ENCODE measurements around the gene DMRT1.

DMRT1 gene

DNA sequence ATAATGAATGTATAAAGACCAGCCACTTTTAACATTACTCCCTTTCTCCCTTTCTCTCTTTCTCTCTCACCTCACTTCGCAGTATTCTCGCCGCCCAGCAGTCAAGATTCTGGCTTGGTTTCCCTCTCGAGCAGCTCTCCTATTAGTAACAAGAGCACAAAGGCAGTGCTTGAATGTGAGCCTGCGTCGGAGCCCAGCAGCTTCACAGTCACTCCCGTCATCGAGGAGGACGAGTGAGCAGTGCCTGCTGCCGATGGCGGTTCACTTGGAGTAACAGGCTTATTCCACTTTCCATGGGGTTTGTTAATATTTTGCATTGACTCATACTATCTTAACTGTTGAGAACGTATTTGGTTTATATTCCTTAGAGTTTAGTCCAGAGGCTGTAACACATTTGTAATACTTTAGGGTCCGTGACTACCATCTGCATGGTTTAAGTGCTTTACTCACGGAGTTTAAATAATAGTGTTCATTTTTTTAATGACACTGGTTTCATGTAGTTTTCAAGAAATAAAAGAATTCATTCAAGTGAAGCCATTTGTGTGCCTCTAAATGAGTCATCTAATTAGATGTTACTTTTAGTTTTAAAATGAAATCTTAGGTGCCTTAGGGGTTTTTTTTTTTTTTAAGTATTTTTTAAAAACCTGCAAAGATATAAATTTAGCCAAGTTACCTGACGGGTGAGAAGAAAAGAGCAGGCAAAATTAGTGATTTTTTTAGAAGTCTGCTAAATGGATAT is 126.6 kb downstream of the DMRT1 start:
- no peak for TF ChIP-seq GATA3 (IDR thresholded peaks at IDR 0.05; ENCODE audit: low read depth, low read length)

GRCh38 chr9:969310-970150 is 128.0 kb downstream of the DMRT1 start:
- TF ChIP-seq GATA3 (IDR thresholded peaks at IDR 0.05; ENCODE audit: low read depth, low read length) (no peak), GATA2 (IDR thresholded peaks at IDR 0.05; ENCODE audit: low read depth, low read length) (no peak)

- no peak for TF ChIP-seq GATA3 (IDR thresholded peaks at IDR 0.05; ENCODE audit: low read depth, low read length)
- TF ChIP-seq GATA2 (IDR thresholded peaks at IDR 0.05; ENCODE audit: low read depth, low read length), result no peak
These were observed 128.9 kb downstream of the DMRT1 start for GRCh38 chr9:970151-970996.

GRCh38 chr9:971901-972500 is 130.5 kb downstream of the DMRT1 start:
- no peak for TF ChIP-seq GATA2 (IDR thresholded peaks at IDR 0.05; ENCODE audit: low read depth, low read length)
- no peak for TF ChIP-seq GATA3 (IDR thresholded peaks at IDR 0.05; ENCODE audit: low read depth, low read length)

DNA sequence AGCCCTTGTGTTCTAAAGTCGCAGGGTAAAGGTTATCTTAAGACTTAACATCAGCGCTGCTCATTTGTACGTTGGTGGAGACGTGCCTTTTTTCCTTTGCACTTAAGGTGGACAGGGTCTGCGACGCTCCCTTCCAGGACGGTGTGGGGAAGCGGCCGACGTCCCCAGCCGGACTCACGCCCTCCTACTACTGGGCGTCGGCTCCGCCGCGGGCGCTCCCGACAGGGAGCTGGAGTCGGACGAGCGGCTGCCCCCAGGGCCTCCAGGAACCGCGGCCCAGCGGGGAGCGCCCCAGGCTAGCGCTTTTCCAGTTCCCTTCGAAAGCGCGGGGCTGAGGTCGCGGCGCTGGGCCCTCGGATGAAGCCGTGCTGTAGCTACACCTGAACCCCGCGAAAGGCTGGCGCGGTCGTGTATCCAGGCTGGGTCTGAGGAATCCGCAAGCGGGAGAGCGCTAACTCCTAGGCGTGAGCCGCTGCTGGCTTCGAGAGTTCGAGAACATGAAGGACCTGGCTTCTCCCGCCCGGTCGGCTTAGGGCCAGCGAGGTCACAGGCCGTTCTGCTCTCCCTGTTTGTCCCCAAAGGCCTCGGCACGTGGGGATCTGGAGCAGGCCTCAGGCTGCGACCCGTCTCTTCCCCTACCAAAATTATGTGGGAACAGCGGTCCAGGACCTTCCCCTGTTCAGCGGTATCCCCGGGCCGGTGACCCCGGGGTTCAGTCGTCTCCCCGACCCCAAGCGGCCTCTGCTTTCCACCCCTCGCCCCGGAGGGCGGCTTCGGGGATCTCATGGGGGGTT is 131.2 kb downstream of the DMRT1 start:
- TF ChIP-seq GATA2 (IDR thresholded peaks at IDR 0.05; ENCODE audit: low read depth, low read length), result no peak
- TF ChIP-seq GATA3 (IDR thresholded peaks at IDR 0.05; ENCODE audit: low read depth, low read length), result no peak

DNA sequence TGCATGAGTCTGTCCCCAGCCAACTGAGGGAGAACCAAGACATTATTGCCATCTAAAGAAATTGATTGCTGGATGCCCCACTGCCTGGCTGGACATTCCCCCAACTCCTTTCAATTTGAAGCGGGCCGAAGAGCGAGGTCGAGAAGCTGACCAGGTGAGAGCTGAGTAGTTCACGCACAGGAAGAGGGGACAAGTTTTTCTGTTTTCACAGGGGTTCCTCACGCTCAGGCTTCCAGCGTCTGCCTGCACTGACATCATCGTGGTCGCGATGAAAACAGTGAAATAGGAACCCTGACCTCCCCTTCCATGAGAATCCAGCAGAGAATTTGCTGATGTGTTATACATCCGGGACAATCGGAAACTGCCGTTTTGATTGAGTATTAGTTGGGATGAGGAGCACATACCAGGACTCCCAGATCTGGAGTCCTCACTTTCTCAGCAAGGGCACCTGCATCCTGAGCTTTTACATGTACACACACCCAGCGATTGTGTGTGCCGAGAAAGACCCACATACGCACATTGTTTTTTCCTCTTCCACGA is 131.9 kb downstream of the DMRT1 start:
- TF ChIP-seq GATA2 (IDR thresholded peaks at IDR 0.05; ENCODE audit: low read depth, low read length) (no peak), GATA3 (IDR thresholded peaks at IDR 0.05; ENCODE audit: low read depth, low read length) (no peak)

DNA sequence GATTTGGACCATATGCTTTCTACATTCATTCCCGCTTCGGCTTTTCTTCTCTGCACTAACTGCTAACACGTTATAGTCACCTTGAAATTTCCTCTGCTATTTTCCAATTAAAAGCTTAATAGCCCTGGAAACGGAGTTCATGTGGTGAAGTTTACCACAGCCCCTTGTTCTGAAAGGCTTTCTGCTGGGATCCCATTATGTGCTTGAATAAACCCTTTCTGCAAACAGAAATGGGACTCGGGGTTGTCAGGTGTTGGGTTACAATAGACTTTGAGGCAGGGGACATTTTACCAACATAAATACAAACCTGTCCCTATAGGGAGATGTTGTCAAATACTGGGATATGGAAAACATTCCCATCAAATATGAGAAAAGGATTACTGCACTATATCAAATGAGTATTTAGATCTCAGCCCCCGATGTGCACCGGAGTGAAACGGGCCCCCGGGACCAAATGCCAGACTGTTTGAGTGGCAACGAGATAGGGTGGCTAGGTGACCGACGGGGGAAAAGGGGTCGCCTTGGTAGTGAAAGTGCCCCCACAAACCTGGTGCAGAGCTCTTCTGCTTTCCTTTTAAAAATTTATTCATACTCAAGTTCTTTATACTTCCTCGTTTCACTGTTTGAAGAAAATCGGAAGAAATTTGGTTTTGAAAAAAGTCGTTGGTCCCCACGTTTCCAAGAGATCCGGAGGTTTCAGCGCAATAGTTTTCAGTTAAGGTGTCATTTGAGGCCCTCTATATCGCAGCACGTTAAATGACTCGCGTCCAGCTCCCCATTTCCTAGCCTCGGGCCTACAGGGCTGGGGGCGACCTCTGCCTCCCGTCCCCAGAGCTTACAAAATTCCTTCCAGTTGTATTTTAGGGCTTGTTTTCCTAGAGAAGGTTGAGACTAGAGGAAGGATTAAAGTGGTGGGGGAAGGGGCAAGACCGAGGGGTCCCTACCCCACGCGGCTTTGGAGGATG is 132.8 kb downstream of the DMRT1 start:
- TF ChIP-seq GATA3 (IDR thresholded peaks at IDR 0.05; ENCODE audit: low read depth, low read length), result no peak
- TF ChIP-seq GATA2 (IDR thresholded peaks at IDR 0.05; ENCODE audit: low read depth, low read length), result no peak

GRCh38 chr9:974996-975739 is 133.7 kb downstream of the DMRT1 start:
- TF ChIP-seq GATA2 (IDR thresholded peaks at IDR 0.05; ENCODE audit: low read depth, low read length) (no peak), GATA3 (IDR thresholded peaks at IDR 0.05; ENCODE audit: low read depth, low read length) (no peak)

DNA sequence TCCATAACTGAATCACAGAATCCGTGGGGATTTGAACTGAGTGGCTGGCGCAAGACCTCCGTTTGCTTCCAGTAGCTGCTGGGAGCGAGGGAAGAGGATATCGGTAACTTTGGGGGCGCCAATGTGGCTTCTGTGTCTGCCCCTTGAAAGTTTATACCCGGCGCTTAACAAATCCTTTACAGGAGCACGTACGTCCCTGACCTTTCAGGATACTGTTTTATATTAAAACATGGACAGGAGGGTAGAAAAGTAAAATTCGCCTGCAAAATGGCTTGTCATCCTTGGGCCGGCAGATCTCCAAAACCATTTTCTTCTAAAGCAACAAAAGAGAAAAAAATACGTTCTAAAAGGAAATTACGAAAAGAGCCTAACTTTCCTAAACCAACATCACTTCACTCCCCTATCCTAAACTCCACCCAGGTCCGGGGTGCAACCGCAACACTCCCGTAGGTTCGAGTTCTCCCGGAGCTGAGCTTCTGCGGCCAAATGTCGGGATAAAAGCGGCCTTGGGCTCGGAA is 134.3 kb downstream of the DMRT1 start:
- TF ChIP-seq GATA3 (IDR thresholded peaks at IDR 0.05; ENCODE audit: low read depth, low read length) (no peak), GATA2 (IDR thresholded peaks at IDR 0.05; ENCODE audit: low read depth, low read length) (no peak)

DNA sequence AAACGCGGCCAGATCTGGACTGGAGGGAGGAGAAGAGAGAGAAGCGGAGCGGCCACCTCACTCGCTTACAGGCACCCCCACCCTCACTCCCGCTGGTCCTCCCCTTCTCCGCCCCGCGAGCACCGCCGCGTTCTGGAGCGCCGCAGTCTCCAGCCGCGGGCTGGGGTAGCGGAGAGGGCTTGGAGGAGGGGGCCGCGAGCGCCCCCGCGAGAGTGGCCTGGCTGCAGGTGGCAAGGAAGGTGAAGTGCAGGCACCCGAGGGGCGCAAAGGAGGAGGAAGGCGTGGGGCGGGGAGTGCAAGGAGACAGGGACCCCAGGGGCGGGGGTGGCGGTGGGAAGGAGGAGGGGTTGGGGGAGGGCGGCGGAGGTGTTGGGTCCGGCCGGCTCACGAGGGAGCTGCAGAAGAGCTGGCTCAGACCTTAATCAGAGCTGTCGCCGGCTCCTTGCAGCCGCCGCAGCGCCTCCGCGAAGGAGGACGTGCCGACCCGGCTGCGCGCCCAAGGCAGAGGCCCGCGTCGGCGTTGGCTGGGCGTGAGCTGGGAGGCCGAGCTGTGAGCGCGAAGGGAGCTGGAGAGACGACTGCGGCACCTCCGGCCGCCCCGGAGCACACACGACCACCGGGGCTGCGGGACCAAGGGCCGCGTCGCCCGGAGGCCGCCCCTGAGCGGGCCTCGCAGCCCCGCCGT is 134.9 kb downstream of the DMRT1 start, which contains the start of gene DMRT3:
TSS of gene DMRT3 (plus strand) at position 398 of the 685 bp plus-strand sequence. CDS start 347 bp downstream, outside the sequence.
- TF ChIP-seq GATA2 (IDR thresholded peaks at IDR 0.05; ENCODE audit: low read depth, low read length) (no peak), GATA3 (IDR thresholded peaks at IDR 0.05; ENCODE audit: low read depth, low read length) (no peak)

All from SH-SY5Y (cell line).